ENCODE results near the gene ELL. TPM values are rescaled to one million over a fixed set of nuclear protein-coding genes. Genes with fewer than 3 reads are reported as not detected.

Gene ELL
- total and polyA plus RNA-seq, 2 experiments from 2014 or later: 11.3 to 20.1 TPM

DNA sequence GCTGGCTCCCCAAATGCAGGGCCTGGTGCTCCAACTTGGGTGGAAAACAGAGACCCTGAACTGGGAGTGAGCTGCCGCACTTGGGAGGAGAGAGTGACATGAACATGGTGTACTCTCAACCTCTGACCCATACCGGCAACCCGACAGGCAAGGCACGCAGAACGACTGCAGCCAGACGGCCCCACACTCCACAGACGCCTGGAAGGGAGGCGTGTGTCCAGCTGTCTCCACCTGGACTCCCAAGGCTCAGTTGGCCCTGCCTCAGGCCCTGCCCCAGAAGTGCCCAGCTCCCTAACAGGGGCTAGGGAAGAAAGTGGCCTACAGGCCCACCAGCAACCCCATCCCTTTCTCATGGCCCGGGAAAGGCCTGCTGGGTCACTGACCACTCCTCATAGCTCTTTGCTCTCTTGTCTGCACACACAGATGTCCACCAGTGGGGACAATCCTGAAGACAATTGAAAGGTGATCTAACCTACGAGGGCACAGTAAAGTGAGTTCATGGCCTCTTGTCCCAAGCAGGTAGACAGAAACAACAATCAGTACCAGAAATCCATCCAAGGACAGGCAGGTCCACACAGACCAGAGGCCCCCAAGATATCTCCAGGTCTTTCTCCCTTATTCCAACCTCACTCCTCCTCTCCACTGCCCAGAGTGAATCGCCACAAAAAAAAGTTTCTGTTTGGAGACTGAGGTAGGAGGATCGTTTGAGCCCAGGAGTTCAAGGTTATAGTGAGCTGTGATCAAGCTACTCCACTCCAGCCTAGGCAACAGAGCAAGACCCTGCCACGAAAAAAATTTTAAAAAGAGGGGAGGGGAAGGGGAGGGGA is 28.2 kb downstream of the ELL start (continued):
- TF ChIP-seq ZNF462 (CRISPR knock-in tag; IDR thresholded peaks at IDR 0.05): no peak
- TF ChIP-seq POLR2AphosphoS5 (IDR thresholded peaks at IDR 0.05; ENCODE audit: low read depth): no peak
- no peak for TF ChIP-seq CREB1 (CRISPR knock-in tag; IDR thresholded peaks at IDR 0.05; ENCODE audit: low read depth)
- TF ChIP-seq, protein P1, sequence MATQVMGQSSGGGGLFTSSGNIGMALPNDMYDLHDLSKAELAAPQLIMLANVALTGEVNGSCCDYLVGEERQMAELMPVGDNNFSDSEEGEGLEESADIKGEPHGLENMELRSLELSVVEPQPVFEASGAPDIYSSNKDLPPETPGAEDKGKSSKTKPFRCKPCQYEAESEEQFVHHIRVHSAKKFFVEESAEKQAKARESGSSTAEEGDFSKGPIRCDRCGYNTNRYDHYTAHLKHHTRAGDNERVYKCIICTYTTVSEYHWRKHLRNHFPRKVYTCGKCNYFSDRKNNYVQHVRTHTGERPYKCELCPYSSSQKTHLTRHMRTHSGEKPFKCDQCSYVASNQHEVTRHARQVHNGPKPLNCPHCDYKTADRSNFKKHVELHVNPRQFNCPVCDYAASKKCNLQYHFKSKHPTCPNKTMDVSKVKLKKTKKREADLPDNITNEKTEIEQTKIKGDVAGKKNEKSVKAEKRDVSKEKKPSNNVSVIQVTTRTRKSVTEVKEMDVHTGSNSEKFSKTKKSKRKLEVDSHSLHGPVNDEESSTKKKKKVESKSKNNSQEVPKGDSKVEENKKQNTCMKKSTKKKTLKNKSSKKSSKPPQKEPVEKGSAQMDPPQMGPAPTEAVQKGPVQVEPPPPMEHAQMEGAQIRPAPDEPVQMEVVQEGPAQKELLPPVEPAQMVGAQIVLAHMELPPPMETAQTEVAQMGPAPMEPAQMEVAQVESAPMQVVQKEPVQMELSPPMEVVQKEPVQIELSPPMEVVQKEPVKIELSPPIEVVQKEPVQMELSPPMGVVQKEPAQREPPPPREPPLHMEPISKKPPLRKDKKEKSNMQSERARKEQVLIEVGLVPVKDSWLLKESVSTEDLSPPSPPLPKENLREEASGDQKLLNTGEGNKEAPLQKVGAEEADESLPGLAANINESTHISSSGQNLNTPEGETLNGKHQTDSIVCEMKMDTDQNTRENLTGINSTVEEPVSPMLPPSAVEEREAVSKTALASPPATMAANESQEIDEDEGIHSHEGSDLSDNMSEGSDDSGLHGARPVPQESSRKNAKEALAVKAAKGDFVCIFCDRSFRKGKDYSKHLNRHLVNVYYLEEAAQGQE (IDR thresholded peaks at IDR 0.05; ENCODE audit: unreplicated experiment): no peak
